H1 (cell line): Measurements from ENCODE around the gene MCM5. TPM values are rescaled to one million over a fixed set of nuclear protein-coding genes. Genes with fewer than 3 reads are reported as not detected.

Experiments
- CTCF ChIA-PET: fragments of 300-600 bp; sonication (Branson Sonifier 250); formaldehyde crosslinking; loops from one replicate; lab custom pipeline; 2021; ENCODE audit not compliant: partially characterized antibody; lab: Charles Lee
- POLR2A ChIA-PET: fragments of 300-600 bp; sonication (Branson Sonifier 250); formaldehyde crosslinking; loops from one replicate; lab custom pipeline; 2021; ENCODE audit warnings: inconsistent platforms; ENCODE audit not compliant: partially characterized antibody; lab: Charles Lee
- DNase-seq, 2 experiments: peaks; one replicate each; pipeline versions ENCODE4 v3.0.0 to v3.0.0-alpha.2; 2010 to 2022; ENCODE audit warnings: low spot score in 2 of 2, low read depth in 1 of 2, mixed read lengths in 1 of 2
- FAIRE-seq: peaks from 2 replicates; lab custom pipeline; 2011; peaks lifted over from hg19 to GRCh38; lab: Jason Lieb, UNC
- H2AFZ ChIP-seq: 2 replicates; pipeline ENCODE4 v1.8.1; 2012; ENCODE audit warnings: low read length, inconsistent platforms
- H2AK5ac ChIP-seq: 2 replicates; pipeline ENCODE4 v1.6.1; 2013; ENCODE audit warnings: low read depth, low read length
- H2BK120ac ChIP-seq: replicated peaks from 2 replicates; pipeline ENCODE3; 2013; ENCODE audit warnings: low read depth, low read length, inconsistent platforms
- H2BK12ac ChIP-seq: 2 replicates; pipeline ENCODE4 v1.6.1; 2013; ENCODE audit warnings: low read depth, low read length
- H2BK15ac ChIP-seq: 2 replicates; pipeline ENCODE4 v1.6.1; 2013; ENCODE audit warnings: low read length
- H2BK20ac ChIP-seq: 2 replicates; pipeline ENCODE4 v1.6.1; 2013; ENCODE audit warnings: low read length
- H2BK5ac ChIP-seq: 2 replicates; pipeline ENCODE4 v1.6.1; 2013; ENCODE audit warnings: low read depth, low read length
- H3K14ac ChIP-seq: 2 replicates; pipeline ENCODE4 v1.6.1; 2013; ENCODE audit warnings: inconsistent platforms; ENCODE audit not compliant: insufficient read length
- H3K18ac ChIP-seq: 2 replicates; pipeline ENCODE4 v1.6.1; 2013; ENCODE audit warnings: low read length; ENCODE audit errors: extremely low read depth
- H3K23ac ChIP-seq: 2 replicates; pipeline ENCODE4 v1.6.1; 2013; ENCODE audit warnings: inconsistent platforms; ENCODE audit not compliant: insufficient read length
- H3K23me2 ChIP-seq: 2 replicates; pipeline ENCODE4 v1.6.1; 2013; ENCODE audit warnings: low read depth, low read length
- H3K27ac ChIP-seq: 2 replicates; pipeline ENCODE4 v1.6.1; 2011; ENCODE audit warnings: low read depth, low read length, inconsistent platforms
- H3K27me3 ChIP-seq, 4 experiments: replicated peaks in 1 of 4; 1 replicate in 1 of 4; 2 replicates in 3 of 4; pipeline versions ENCODE4 v1.6.1 to v1.8.1; 2011 to 2013; ENCODE audit warnings: low read length in 3 of 4, mild to moderate bottlenecking in 3 of 4, inconsistent platforms in 2 of 4, mixed read lengths in 2 of 4, moderate library complexity in 1 of 4; ENCODE audit not compliant: control insufficient read depth in 3 of 4, insufficient read depth in 3 of 4; ENCODE audit errors: extremely low read depth in 1 of 4
- H3K36me3 ChIP-seq, 4 experiments: 2 replicates each; pipeline versions ENCODE4 v1.6.1 to v1.8.1; 2011 to 2013; ENCODE audit warnings: mild to moderate bottlenecking in 4 of 4, low read length in 3 of 4, moderate library complexity in 2 of 4, control low read depth in 1 of 4, inconsistent platforms in 1 of 4; ENCODE audit not compliant: insufficient read depth in 4 of 4, control insufficient read depth in 2 of 4
- H3K4ac ChIP-seq: replicated peaks from 2 replicates; pipeline ENCODE3; 2013; ENCODE audit warnings: low read length, low read depth, mixed read lengths, inconsistent platforms; ENCODE audit not compliant: insufficient read length
- H3K4me1 ChIP-seq, 4 experiments: replicated peaks in 1 of 4; 1 replicate in 1 of 4; 2 replicates in 3 of 4; pipeline versions ENCODE4 v1.6.1 to v1.8.1; 2011 to 2013; ENCODE audit warnings: low read length in 3 of 4, inconsistent platforms in 2 of 4, mixed read lengths in 1 of 4; ENCODE audit not compliant: insufficient read depth in 4 of 4, control insufficient read depth in 3 of 4
- H3K4me2 ChIP-seq, 2 experiments: 2 replicates each; pipeline versions ENCODE4 v1.6.1 to v1.8.1; 2011 to 2013; ENCODE audit warnings: low read depth in 2 of 2, low read length in 2 of 2, control low read depth in 1 of 2, inconsistent platforms in 1 of 2, mild to moderate bottlenecking in 1 of 2; ENCODE audit not compliant: insufficient read depth in 1 of 2
- H3K4me3 ChIP-seq, 4 experiments: fragments of 200-600, 300-600 bp in 1 of 4; sonication (generic), shearing (Covaris generic), sonication (Bioruptor Twin) in 1 of 4; 2 replicates each; pipeline versions ENCODE4 v1.5.1 to v1.8.1; 2011 to 2016; ENCODE audit warnings: low read length in 4 of 4, low read depth in 3 of 4, control low read depth in 2 of 4, inconsistent platforms in 2 of 4, mild to moderate bottlenecking in 2 of 4, mixed read lengths in 1 of 4, moderate library complexity in 1 of 4; ENCODE audit not compliant: insufficient read depth in 2 of 4; ENCODE audit errors: extremely low read depth in 1 of 4
- H3K56ac ChIP-seq: replicated peaks from 2 replicates; pipeline ENCODE3; 2013; ENCODE audit warnings: low read depth, mild to moderate bottlenecking, mixed read lengths, low read length, inconsistent platforms; ENCODE audit not compliant: insufficient read length
- H3K79me1 ChIP-seq: 2 replicates; pipeline ENCODE4 v1.6.1; 2013; ENCODE audit warnings: low read depth, low read length, control low read depth
- H3K79me2 ChIP-seq, 2 experiments: 2 replicates each; pipeline versions ENCODE4 v1.6.1 to v1.8.1; 2012 to 2013; ENCODE audit warnings: low read length in 2 of 2, mild to moderate bottlenecking in 2 of 2, inconsistent platforms in 1 of 2; ENCODE audit not compliant: insufficient read depth in 2 of 2, control insufficient read depth in 1 of 2
- H3K9ac ChIP-seq, 4 experiments: replicated peaks in 1 of 4; 1 replicate in 1 of 4; 2 replicates in 3 of 4; pipeline versions ENCODE4 v1.6.1 to v1.8.1; 2011 to 2013; ENCODE audit warnings: low read depth in 3 of 4, low read length in 3 of 4, control low read depth in 2 of 4, mild to moderate bottlenecking in 2 of 4, moderate library complexity in 2 of 4, inconsistent platforms in 1 of 4; ENCODE audit errors: extremely low read depth in 1 of 4
- H3K9me3 ChIP-seq, 2 experiments: 2 replicates each; pipeline versions ENCODE4 v1.6.1 to v1.8.1; 2012 to 2013; ENCODE audit warnings: mild to moderate bottlenecking in 2 of 2, moderate library complexity in 2 of 2, control low read depth in 1 of 2, inconsistent platforms in 1 of 2, low read depth in 1 of 2, low read length in 1 of 2, mixed read lengths in 1 of 2; ENCODE audit not compliant: insufficient read depth in 2 of 2
- H4K20me1 ChIP-seq, 2 experiments: replicated peaks in 1 of 2; 2 replicates each; pipeline versions ENCODE3 to v1.8.1; 2011 to 2013; ENCODE audit warnings: inconsistent platforms in 2 of 2, low read length in 2 of 2, mild to moderate bottlenecking in 1 of 2; ENCODE audit not compliant: insufficient read depth in 2 of 2, control insufficient read depth in 1 of 2
- H4K5ac ChIP-seq: 2 replicates; pipeline ENCODE4 v1.6.1; 2013; ENCODE audit warnings: low read length, low read depth, mixed read lengths, inconsistent platforms; ENCODE audit not compliant: insufficient read length
- H4K8ac ChIP-seq: 2 replicates; pipeline ENCODE4 v1.8.0; 2013; ENCODE audit warnings: mild to moderate bottlenecking, moderate library complexity, low read length, inconsistent platforms; ENCODE audit not compliant: insufficient read depth; ENCODE audit errors: extremely low read depth
- H4K91ac ChIP-seq: replicated peaks from 2 replicates; pipeline ENCODE3; 2013; ENCODE audit warnings: low read length, mixed read lengths, inconsistent platforms; ENCODE audit not compliant: insufficient read length
- CREB1 ChIP-seq: IDR thresholded peaks from 2 replicates; pipeline ENCODE4 v1.6.1; 2012; ENCODE audit warnings: inconsistent platforms
- GABPA ChIP-seq: IDR thresholded peaks from 2 replicates; pipeline ENCODE4 v1.6.1; 2011; ENCODE audit warnings: mild to moderate bottlenecking, low read length, moderate library complexity, borderline replicate concordance; ENCODE audit not compliant: insufficient read depth
- GTF2F1 ChIP-seq: IDR thresholded peaks from 2 replicates; pipeline ENCODE4 v1.6.1; 2012; ENCODE audit warnings: low read depth, low read length, improper control_type of control experiment, borderline replicate concordance
- HDAC2 ChIP-seq, 2 experiments: fragments of 300-600 bp in 1 of 2; sonication (generic) in 1 of 2; IDR thresholded peaks; 2 replicates each; pipeline ENCODE4 v1.6.1; 2011 to 2012; ENCODE audit warnings: low read depth in 2 of 2, low read length in 2 of 2, mild to moderate bottlenecking in 2 of 2, moderate library complexity in 2 of 2, borderline replicate concordance in 1 of 2, inconsistent platforms in 1 of 2
- KDM4A ChIP-seq: IDR thresholded peaks from one replicate; pipeline ENCODE4 v1.7.1; 2012; ENCODE audit warnings: low read depth, mild to moderate bottlenecking, moderate library complexity, low read length, inconsistent platforms; ENCODE audit not compliant: severe bottlenecking
- MAFK ChIP-seq: IDR thresholded peaks from 2 replicates; pipeline ENCODE4 v1.6.1; 2012; ENCODE audit warnings: low read depth, mild to moderate bottlenecking, improper control_type of control experiment, low read length
- NANOG ChIP-seq: IDR thresholded peaks from 2 replicates; pipeline ENCODE4 v1.6.1; 2011; ENCODE audit warnings: low read length, low read depth, mild to moderate bottlenecking, inconsistent platforms; ENCODE audit not compliant: insufficient read depth, poor library complexity, severe bottlenecking
- SIX5 ChIP-seq: IDR thresholded peaks from 2 replicates; pipeline ENCODE4 v1.6.1; 2011; ENCODE audit warnings: mild to moderate bottlenecking, low read depth, low read length
- WGBS, 2 experiments: shearing (Covaris generic) in 1 of 2; methylation state at CpG; one replicate each; pipeline versions ENCODE4 v1.1.6 to v1.1.7; 2013 to 2015; ENCODE audit warnings: low lambda C conversion rate in 2 of 2, mixed read lengths in 2 of 2, inconsistent platforms in 1 of 2, low coverage in 1 of 2, missing lambda C conversion rate in 1 of 2; ENCODE audit not compliant: insufficient replicate concordance in 2 of 2, insufficient coverage in 1 of 2, insufficient read length in 1 of 2; ENCODE audit errors: extremely low coverage in 1 of 2, missing lambda C conversion rate in 1 of 2; 5-methylcytosine and 5-hydroxymethylcytosine counted together
- polyA plus RNA-seq, 7 experiments: library from polyadenylated mRNA; depleted of rRNA in 3 of 7; stranded (reverse) in 5 of 7; unstranded in 2 of 7; fragments of >200 nt in 5 of 7; fragments of 200-250 nt in 2 of 7; gene quantifications; 1 replicate in 5 of 7; 2 replicates in 1 of 7; 4 replicates in 1 of 7; pipeline versions ENCODE4 v1.2.1 to v1.2.3, GENCODE V29; 2011 to 2013; ENCODE audit warnings: missing spikeins in 2 of 7, mixed read lengths in 2 of 7
- total RNA-seq: library from RNA; stranded (reverse); fragmentation: NEBNext Ultra II Directional; extraction: Animal tissue kit (Norgen Biotek cat#: 25700); gene quantifications from 2 replicates; pipeline ENCODE4 v1.2.1, GENCODE V29; 2021

Gene MCM5
- total and polyA plus RNA-seq, 2 of the 8 experiments (the other 6 are each of a cell fraction or from before 2014, with no cell fraction given): 210 to 305 TPM

DNA sequence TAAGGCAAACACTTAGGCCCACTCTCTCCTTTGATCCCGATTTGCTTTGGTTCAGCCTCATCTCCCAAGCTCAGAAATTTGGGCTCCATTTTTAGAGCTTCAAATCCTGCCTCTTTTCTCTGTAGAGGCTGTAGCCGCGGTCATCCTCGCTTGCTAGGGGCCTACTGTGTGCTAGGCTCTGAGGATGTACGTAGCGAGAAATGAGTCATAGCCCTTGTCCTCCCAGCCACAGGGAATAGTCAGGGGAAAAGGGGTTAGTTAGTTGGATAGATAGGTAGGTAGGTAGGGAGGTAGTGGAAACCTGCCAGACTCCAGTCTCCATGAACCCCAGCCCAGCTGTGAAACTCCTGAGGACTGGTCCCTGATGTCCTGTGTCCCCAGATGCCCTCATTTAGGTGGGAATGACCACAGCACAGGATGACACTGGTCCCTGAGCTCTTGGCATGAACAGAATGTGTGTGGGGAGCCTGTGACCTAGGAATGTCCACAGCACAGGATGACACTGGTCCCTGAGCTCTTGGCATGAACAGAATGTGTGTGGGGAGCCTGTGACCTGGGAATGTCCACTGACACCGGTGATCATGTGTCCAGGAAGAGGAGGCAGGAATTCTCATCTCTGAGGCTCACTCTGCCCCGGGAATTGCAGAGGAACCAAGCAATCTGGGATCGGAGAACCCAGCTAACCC, 40.4 kb upstream of the MCM5 start:
- Histone ChIP-seq H3K79me2 (no peaks in the 10 kb centered on the region), H2BK20ac (no peak overlapping the region), H3K27me3 (no peaks in the 10 kb centered on the region), H3K9ac (no peak overlapping the region), H2BK15ac (no peak overlapping the region), H2AK5ac (no peak overlapping the region), H3K56ac (no peak overlapping the region), H3K9me3 (no peaks in the 10 kb centered on the region), H3K4me3 (no peak overlapping the region), H3K27ac (no peak overlapping the region), H2BK120ac (no peak overlapping the region), H3K4me1 (no peaks in the 10 kb centered on the region), H3K4ac (no peak overlapping the region), H3K18ac (no peak overlapping the region), H2AFZ (no peak overlapping the region), H3K14ac (no peak overlapping the region), H3K23ac (no peak overlapping the region), H2BK12ac (no peak overlapping the region; the same call in 1 of the 2 replicates), H3K23me2 (no peaks in the 10 kb centered on the region), H4K8ac (no peak overlapping the region), H4K91ac (no peak overlapping the region), H4K5ac (no peak overlapping the region), H4K20me1 (no peaks in the 10 kb centered on the region), H2BK5ac (no peak overlapping the region), H3K4me2 (no peak overlapping the region), H3K36me3 (no peaks in the 10 kb centered on the region), H3K79me1 (no peaks in the 10 kb centered on the region)
- POLR2A ChIA-PET: interaction anchor here (0.9 to 1.6 kb wide), 6 partner anchors 8 to 52 kb away, joined by 3 to 5 read pairs (median 3); no protein-coding TSS in a partner anchor
- no peak for FAIRE-seq
- CTCF ChIA-PET: interaction anchor here (0.6 to 1.6 kb wide), 8 partner anchors 9 to 627 kb away, joined by 3 to 7 read pairs (median 3); no protein-coding TSS in a partner anchor
- TF ChIP-seq MAFK (no peak), GABPA (no peak), CREB1 (no peak), HDAC2 (IDR thresholded peaks at IDR 0.05; ENCODE audit: borderline replicate concordance in 1 of 2, low read depth in 2 of 2, low read length in 2 of 2) (no peak), GTF2F1 (no peak), NANOG (no peak), SIX5 (no peak), KDM4A (no peak)
- 82% methylated on average over 9 of the region's 9 CpGs; no CpG with 5 or more reads in 1 of the 2 experiments for WGBS, 2 experiments
- DNase-seq: no peak
